ENCODE measurements around the gene KRT74. TPM values are rescaled to one million over a fixed set of nuclear protein-coding genes. Genes with fewer than 3 reads are reported as not detected.

The KRT74 gene
- total and polyA plus RNA-seq, 7 donors: not detected

DNA sequence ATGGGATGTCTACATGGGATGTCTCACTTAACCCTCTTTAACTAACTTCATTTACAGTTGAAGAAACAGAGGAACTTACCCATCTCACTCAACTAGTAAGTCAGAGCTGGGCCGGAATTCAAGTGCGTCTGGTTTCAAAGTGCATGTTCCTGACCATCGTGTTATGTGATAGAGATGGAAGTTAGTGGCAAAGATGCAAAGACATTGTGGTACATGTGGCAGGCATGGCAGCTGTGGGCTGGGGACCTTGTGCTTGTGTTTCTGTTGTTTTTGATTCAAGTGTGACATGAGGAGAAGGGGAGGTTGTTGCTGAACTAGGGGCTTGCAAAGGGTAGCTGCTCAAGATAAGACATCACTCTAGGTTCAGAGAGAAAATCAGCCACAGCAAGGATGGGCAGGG lies 2.3 kb upstream of the KRT74 start:
- TF ChIP-seq, protein P1, sequence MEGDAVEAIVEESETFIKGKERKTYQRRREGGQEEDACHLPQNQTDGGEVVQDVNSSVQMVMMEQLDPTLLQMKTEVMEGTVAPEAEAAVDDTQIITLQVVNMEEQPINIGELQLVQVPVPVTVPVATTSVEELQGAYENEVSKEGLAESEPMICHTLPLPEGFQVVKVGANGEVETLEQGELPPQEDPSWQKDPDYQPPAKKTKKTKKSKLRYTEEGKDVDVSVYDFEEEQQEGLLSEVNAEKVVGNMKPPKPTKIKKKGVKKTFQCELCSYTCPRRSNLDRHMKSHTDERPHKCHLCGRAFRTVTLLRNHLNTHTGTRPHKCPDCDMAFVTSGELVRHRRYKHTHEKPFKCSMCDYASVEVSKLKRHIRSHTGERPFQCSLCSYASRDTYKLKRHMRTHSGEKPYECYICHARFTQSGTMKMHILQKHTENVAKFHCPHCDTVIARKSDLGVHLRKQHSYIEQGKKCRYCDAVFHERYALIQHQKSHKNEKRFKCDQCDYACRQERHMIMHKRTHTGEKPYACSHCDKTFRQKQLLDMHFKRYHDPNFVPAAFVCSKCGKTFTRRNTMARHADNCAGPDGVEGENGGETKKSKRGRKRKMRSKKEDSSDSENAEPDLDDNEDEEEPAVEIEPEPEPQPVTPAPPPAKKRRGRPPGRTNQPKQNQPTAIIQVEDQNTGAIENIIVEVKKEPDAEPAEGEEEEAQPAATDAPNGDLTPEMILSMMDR (IDR thresholded peaks at IDR 0.05): no peak
- Histone ChIP-seq H3K4me1 (no peaks in the 10 kb centered on the region), H3K9me3 (no peaks in the 10 kb centered on the region), H3K27ac (no peak overlapping the region), H3K4me3 (no peak overlapping the region), H3K27me3 (ENCODE audit: insufficient read depth in 3 of 3, low read length in 2 of 3) (peaks cover 4 to 13% (median 4%) of the 10 kb centered on the region in 3 donors), H3K36me3 (ENCODE audit: insufficient read depth in 1 of 2, low read depth in 1 of 2) (no peaks in the 10 kb centered on the region)
- intact Hi-C loops (cut with DNase I): no loop called here
- no peak for ATAC-seq
- 78 to 97% (median 95%) methylated on average over 3 of the region's 3 CpGs for WGBS, 3 donors
- no peak for DNase-seq

DNA sequence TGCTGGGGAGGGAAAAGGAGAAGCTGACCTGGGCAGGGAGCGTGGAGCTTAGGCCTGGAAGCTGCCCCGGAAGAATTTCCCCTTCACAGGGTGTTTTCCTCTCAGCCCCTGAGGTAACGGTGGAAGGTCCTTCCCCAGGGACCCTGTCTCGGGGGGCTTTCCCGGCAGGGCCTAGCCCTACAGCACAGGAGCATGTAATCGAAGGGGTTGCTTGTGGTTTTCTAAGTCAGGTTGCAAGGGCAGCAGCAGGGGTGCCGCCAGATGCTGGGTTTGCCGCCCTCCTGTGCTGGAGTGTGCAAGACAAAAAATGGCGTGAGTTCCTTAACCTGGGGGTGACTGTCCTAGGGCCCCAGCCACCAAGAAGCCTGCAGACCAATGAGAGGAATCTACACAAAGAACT lies 1.6 kb upstream of the KRT74 start:
- TF ChIP-seq, protein P1 (IDR thresholded peaks at IDR 0.05): no peak
- ATAC-seq (no peak), DNase-seq (no peak)
- no peak overlapping the region for H3K27ac ChIP-seq
- 88 to 94% (median 91%) methylated on average over 9 of the region's 9 CpGs for WGBS, 3 donors
- intact Hi-C loops (cut with DNase I): no loop called here
- H3K9me3 ChIP-seq: no peaks in the 10 kb centered on the region
- no peak overlapping the region for H3K4me3 ChIP-seq
- no peaks in the 10 kb centered on the region for H3K4me1 ChIP-seq
- H3K36me3 ChIP-seq (ENCODE audit: insufficient read depth in 1 of 2, low read depth in 1 of 2): no peaks in the 10 kb centered on the region
- H3K27me3 ChIP-seq (ENCODE audit: insufficient read depth in 3 of 3, low read length in 2 of 3): peaks cover 4 to 13% (median 5%) of the 10 kb centered on the region in 3 donors

DNA sequence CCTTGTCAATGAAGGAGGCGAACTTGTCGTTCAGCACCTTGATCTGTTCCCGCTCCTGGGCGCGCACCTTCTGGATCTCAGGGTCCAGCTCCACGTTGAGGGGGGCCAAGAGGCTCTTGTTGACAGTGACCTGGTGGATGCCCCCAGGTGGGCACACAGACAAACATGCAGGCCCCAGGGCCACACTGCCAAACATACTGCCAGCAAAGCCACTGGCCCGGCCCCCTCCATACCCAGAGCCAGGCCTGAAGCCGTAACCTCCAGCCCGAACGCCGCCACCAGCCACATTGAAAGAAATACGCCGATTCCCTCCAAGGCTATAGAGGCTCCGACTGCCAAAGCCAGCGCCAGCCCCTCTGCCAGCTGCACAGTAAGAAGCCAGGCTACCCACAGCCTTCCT lies 337 bp downstream of the KRT74 start:
- no peaks in the 10 kb centered on the region for H3K36me3 ChIP-seq (ENCODE audit: insufficient read depth in 1 of 2, low read depth in 1 of 2)
- peak in 1 of 2 donors; percentile 41 for DNase-seq
- WGBS, 3 donors: 69 to 80% (median 78%) methylated on average over 15 of the region's 15 CpGs
- H3K27me3 ChIP-seq (ENCODE audit: insufficient read depth in 3 of 3, low read length in 2 of 3): peaks cover 0 to 13% (median 5%) of the 10 kb centered on the region in 3 donors
- ATAC-seq: no peak
- H3K9me3 ChIP-seq: no peaks in the 10 kb centered on the region
- H3K27ac ChIP-seq: no peak overlapping the region
- H3K4me1 ChIP-seq: no peaks in the 10 kb centered on the region
- TF ChIP-seq, protein P1 (IDR thresholded peaks at IDR 0.05): no peak
- intact Hi-C loops (cut with DNase I): no loop called here
- H3K4me3 ChIP-seq: no peak overlapping the region

DNA sequence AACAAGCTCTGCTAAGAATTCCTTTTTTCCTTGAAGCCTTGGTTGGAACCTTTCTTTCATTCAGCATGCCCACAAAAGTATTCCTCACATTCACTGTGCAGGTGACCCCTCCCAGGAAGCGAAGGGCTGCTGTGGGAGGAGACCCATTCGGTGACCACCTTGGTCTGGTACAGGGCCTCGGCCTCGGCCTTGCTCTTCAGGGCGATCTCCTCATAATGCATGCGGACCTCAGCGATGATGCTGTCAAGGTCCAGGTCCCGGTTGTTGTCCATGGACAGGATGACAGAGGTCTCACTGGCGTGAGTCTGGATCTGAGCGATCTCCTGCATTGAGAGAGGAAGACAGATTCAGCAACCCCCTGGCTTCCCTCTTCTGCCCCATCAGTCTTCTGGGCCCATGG lies 3.1 kb downstream of the KRT74 start:
- Histone ChIP-seq H3K9me3 (no peaks in the 10 kb centered on the region), H3K27me3 (ENCODE audit: insufficient read depth in 3 of 3, low read length in 2 of 3) (peaks cover 0 to 13% (median 7%) of the 10 kb centered on the region in 3 donors), H3K4me3 (no peak overlapping the region), H3K27ac (no peak overlapping the region), H3K36me3 (ENCODE audit: insufficient read depth in 1 of 2, low read depth in 1 of 2) (no peaks in the 10 kb centered on the region), H3K4me1 (no peaks in the 10 kb centered on the region)
- TF ChIP-seq, protein P1 (IDR thresholded peaks at IDR 0.05): no peak
- ATAC-seq (no peak), DNase-seq (peak in 1 of 2 donors; percentile 6)
- WGBS, 3 donors: 84 to 91% (median 85%) methylated on average over 10 of the region's 10 CpGs
- intact Hi-C loops (cut with DNase I): no loop called here

DNA sequence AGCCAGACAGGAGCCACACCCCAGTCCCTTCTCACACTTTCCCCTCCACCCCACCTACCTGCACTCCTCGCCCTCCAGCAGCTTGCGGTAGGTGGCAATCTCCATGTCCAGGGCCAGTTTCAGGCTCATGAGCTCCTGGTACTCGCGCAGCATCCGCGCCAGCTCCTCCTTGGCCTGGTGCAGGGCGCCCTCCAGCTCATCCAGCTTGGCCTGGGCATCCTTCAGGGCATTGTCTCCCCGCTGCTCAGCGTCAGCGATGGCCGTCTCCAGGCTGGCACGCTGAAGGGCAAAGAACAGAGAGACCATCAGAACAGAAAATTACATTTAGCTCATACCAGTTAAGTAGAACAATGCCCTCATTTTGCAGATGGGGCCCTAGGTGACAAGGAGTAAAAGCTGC lies 5.5 kb downstream of the KRT74 start:
- intact Hi-C loops (cut with DNase I): no loop called here
- TF ChIP-seq, protein P1 (IDR thresholded peaks at IDR 0.05): no peak
- no peaks in the 10 kb centered on the region for H3K4me1 ChIP-seq
- no peak overlapping the region for H3K4me3 ChIP-seq
- no peaks in the 10 kb centered on the region for H3K36me3 ChIP-seq (ENCODE audit: insufficient read depth in 1 of 2, low read depth in 1 of 2)
- no peaks in the 10 kb centered on the region for H3K9me3 ChIP-seq
- peaks cover 0 to 15% (median 10%) of the 10 kb centered on the region in 3 donors for H3K27me3 ChIP-seq (ENCODE audit: insufficient read depth in 3 of 3, low read length in 2 of 3)
- no peak overlapping the region for H3K27ac ChIP-seq
- WGBS, 3 donors: 86 to 93% (median 89%) methylated on average over 12 of the region's 12 CpGs
- ATAC-seq (no peak), DNase-seq (no peak)
